Left ventricle myocardium inferior (tissue), 1 donor: ENCODE measurements around the gene CLEC4G. TPM values are rescaled to one million over a fixed set of nuclear protein-coding genes. Genes with fewer than 3 reads are reported as not detected.

Experiments used
- DNase-seq: peaks from one replicate; pipeline ENCODE4 v3.0.0-alpha.2; 2020
- H3K27ac ChIP-seq: fragments of 200-600 bp; replicated peaks from 2 replicates; pipeline ENCODE4 v1.8.0; 2021
- H3K27me3 ChIP-seq: fragments of 200-600 bp; 2 replicates; pipeline ENCODE4 v1.8.0; 2021; ENCODE audit warnings: low read depth
- H3K36me3 ChIP-seq: fragments of 200-600 bp; 2 replicates; pipeline ENCODE4 v1.8.0; 2021
- H3K4me1 ChIP-seq: fragments of 200-600 bp; 2 replicates; pipeline ENCODE4 v1.8.0; 2021
- H3K4me3 ChIP-seq: fragments of 200-600 bp; 2 replicates; pipeline ENCODE4 v1.8.0; 2021; ENCODE audit warnings: mild to moderate bottlenecking, moderate library complexity
- H3K9me3 ChIP-seq: fragments of 200-600 bp; replicated peaks from 2 replicates; pipeline ENCODE4 v1.8.0; 2021
- intact Hi-C: fragments of 100-400 bp; cut with micrococcal nuclease; formaldehyde crosslinking; loops from one replicate; pipeline ENCODE4 v1.11.0; 2022
- total RNA-seq: library from RNA; stranded (reverse); fragmentation: NEBNext Ultra II Directional; extraction: Animal tissue kit (Norgen Biotek cat#: 25700); gene quantifications from one replicate; pipeline ENCODE4 v1.2.1, GENCODE V29; 2021
- TF ChIP-seq, protein P1 (sequence below): fragments of 200-600 bp; IDR thresholded peaks from 2 replicates; pipeline ENCODE4 v1.8.0; 2021; ENCODE audit warnings: antibody characterized with exemption, mild to moderate bottlenecking, borderline replicate concordance
- donor health status: DM: no; HTN: yes; CAD: no; lungs with severe emphysema.

The CLEC4G gene
- total RNA-seq, 1 donor from 2014 or later: 0.71 TPM

DNA sequence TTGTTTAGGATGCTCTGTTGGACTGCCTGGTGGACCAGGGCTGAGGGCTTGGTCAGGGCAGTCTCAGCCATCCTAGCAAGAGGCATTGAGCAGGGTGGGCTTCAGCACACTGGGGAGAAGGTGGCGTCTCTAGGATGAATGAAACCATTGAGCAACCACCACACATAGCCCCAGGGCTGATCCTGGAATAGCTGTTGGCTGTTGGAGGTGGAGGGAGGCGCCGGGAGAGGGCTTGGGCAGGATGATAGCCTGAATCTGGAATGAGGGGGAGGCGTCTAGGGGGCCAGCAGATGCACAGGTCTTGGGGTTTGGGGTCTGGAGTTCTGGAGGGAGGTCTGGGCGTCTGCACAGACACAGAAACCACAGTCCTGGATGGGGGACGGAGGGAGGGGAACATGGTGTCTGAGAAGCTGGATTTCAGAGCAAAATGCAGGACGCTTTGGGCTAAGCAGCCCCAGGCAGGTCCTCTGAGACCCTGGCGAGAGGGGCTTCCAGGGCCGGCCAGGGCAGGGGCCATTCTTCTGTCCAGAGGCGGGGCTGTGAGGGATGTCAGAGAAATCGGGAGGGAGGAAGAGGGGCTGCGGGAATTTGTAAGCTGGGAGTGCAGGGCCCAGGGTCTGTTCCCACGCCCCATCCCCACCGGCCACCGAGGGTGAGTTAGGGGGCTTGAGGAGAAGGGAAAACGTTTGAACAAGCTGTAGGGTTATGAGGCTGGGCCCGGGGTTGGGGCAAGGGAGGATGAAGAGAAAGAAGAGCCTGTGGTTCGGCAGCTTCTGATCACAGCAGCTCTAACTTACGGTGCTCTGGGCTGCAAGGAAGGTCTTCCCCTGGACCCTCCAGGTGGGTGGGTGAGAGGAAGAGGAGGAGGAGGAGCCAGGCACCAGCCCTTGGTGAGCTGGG lies 46.1 kb downstream of the CLEC4G start:
- DNase-seq: no peak
- intact Hi-C loops: no loop called here

DNA sequence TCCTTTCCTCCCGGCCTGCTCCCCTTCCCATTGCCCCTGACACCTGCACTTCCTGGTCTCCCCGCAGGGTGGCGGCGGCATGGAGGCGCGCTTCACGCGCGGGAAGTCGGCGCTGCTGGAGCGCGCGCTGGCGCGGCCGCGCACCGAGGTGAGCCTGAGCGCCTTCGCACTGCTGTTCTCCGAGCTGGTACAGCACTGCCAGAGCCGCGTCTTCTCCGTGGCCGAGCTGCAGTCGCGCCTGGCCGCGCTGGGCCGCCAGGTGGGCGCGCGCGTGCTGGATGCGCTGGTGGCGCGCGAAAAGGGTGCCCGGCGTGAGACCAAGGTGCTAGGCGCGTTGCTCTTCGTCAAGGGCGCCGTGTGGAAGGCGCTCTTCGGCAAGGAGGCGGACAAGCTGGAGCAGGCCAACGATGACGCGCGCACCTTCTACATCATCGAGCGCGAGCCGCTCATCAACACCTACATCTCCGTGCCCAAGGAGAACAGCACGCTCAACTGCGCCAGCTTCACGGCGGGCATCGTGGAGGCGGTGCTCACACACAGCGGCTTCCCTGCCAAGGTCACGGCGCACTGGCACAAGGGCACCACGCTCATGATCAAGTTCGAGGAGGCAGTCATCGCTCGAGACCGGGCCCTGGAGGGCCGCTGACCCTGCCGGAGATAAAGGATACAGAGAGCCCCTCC lies 49.6 kb downstream of the CLEC4G start:
- no peak for DNase-seq
- intact Hi-C loops: no loop called here
- TF ChIP-seq, protein P1, sequence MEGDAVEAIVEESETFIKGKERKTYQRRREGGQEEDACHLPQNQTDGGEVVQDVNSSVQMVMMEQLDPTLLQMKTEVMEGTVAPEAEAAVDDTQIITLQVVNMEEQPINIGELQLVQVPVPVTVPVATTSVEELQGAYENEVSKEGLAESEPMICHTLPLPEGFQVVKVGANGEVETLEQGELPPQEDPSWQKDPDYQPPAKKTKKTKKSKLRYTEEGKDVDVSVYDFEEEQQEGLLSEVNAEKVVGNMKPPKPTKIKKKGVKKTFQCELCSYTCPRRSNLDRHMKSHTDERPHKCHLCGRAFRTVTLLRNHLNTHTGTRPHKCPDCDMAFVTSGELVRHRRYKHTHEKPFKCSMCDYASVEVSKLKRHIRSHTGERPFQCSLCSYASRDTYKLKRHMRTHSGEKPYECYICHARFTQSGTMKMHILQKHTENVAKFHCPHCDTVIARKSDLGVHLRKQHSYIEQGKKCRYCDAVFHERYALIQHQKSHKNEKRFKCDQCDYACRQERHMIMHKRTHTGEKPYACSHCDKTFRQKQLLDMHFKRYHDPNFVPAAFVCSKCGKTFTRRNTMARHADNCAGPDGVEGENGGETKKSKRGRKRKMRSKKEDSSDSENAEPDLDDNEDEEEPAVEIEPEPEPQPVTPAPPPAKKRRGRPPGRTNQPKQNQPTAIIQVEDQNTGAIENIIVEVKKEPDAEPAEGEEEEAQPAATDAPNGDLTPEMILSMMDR: no peak
- Histone ChIP-seq H3K27me3 (peaks cover 25% of the 10 kb centered on the region), H3K4me1 (peaks cover 21% of the 10 kb centered on the region), H3K9me3 (no peaks in the 10 kb centered on the region), H3K36me3 (peaks cover 19% of the 10 kb centered on the region), H3K4me3 (peak overlapping the region; percentile 97), H3K27ac (peak overlapping the region; percentile 87)

More for the DNA sequence above, 46.1 kb downstream of the CLEC4G start:
- Histone ChIP-seq H3K9me3 (no peaks in the 10 kb centered on the region), H3K27me3 (peaks cover 19% of the 10 kb centered on the region), H3K36me3 (peaks cover 19% of the 10 kb centered on the region), H3K4me1 (peaks cover 16% of the 10 kb centered on the region), H3K27ac (no peak overlapping the region), H3K4me3 (no peak overlapping the region)
- TF ChIP-seq, protein P1: no peak

DNA sequence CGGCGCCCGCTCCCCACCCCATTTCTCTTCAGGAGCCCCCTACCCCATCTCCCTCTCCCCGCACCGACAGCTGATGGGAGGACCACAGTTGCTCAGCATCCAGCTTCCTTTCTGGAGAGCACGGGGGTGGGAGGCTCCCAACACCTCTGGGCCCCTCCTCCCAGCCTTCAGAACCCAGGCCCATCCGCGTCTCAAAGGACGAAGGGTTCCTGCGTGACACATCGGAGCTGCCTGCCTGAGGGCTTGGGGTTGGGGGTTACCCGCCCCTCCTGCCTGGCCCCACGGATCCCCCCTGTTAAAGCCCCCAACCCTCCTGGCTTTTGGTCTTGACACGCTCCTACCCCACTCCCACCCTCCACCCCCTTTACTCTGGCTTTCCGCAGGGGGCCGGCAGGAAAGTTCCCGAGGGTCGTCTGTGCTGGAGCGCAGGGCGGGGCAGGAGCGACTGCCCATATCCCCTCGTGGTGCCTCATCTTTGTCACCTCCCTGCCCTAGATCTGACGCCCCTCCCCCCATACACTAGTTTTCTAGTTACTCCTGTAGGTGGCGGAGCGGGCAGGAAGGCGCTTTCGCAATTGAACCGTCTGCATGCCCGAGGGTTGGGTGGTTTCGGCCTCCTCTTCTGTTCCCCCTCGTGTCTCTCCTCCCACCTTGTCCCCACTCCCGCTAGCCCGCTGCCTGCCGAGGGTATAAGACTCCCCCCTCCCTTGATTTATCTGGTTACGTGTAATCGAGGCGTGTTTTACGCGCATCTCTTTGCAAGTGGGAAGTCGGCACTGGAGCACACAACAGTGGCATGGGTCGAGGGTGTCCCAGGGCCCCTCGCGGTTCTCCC lies 50.4 kb downstream of the CLEC4G start:
- TF ChIP-seq, protein P1: peak; percentile 55
- Histone ChIP-seq H3K4me3 (peak overlapping the region; percentile 97), H3K27me3 (peaks cover 32% of the 10 kb centered on the region), H3K36me3 (peaks cover 19% of the 10 kb centered on the region), H3K27ac (peak overlapping the region; percentile 87), H3K9me3 (no peaks in the 10 kb centered on the region), H3K4me1 (peaks cover 21% of the 10 kb centered on the region)
- intact Hi-C loops: no loop called here
- peak; percentile 66 for DNase-seq

DNA sequence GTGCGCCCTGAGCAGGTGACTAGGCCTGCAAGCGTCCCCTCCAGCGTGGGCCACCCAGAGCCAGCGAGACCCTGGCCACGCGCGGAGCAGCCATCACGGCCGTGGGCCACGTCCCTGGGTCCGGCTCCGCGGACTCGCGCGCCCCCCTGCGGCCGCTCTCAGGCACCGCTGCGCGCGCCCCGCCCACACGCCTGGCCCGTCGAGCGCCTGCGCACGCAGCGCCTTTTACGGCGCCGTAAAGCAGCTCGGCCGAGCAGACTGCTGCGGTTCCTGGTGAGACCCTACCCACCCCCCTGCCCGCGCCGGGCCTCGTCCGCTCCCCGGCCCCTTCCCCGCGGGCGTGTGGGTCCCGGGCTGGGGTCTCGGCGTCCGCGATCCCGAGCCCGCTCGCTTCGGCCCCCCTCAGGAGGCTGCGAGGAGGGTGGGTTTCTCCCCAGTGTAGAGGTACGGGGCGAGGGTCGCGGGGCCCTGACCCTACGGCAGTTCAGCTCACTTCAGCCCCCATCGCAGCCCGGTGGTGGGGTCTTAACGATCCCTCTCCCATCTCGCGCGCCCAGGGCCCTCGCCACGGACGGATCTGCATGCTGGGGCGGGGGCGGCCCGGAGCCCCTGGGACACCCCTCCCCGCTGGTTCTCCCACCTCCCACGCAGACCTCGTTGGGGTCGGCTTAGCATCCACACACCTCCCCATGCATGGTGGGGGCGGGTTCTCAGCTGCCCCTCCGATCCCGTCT lies 51.1 kb downstream of the CLEC4G start, which contains the start of gene TRAPPC5:
Gene TRAPPC5 (plus strand): TSS at position 228 of the 734 bp plus-strand sequence. CDS start 1,421 bp downstream, outside the sequence.
- DNase-seq: peak; percentile 86
- H3K4me3 ChIP-seq: peak within 1 kb of the TSS; percentile 97
- peaks cover 19% of the 10 kb centered on the region for H3K36me3 ChIP-seq
- intact Hi-C loops: no loop called here
- H3K27me3 ChIP-seq: peaks cover 40% of the 10 kb centered on the region
- no peaks in the 10 kb centered on the region for H3K9me3 ChIP-seq
- H3K4me1 ChIP-seq: peaks cover 21% of the 10 kb centered on the region
- TF ChIP-seq, protein P1: peak; percentile 99
- H3K27ac ChIP-seq: peak within 1 kb of the TSS; percentile 87
